OCI-LY7 (cell line): ENCODE data around the gene VPS9D1. TPM values are rescaled to one million over a fixed set of nuclear protein-coding genes. Genes with fewer than 3 reads are reported as not detected.

Experiments
- BruUV-seq: library from RNA; stranded (reverse); fragments of 400-500 nt; replicated peaks from 2 replicates; lab custom pipeline; 2021; lab: Mats Ljungman, UMichigan
- CTCF ChIA-PET: fragments of 300-600 bp; sonication (Branson Sonifier 250); formaldehyde crosslinking; loops from one replicate; lab custom pipeline; 2022; ENCODE audit warnings: antibody characterized with exemption; ENCODE audit not compliant: unreplicated experiment; lab: Charles Lee
- POLR2A ChIA-PET: fragments of 300-600 bp; sonication (Branson Sonifier 250); formaldehyde crosslinking; loops from one replicate; lab custom pipeline; 2022; ENCODE audit warnings: antibody characterized with exemption; lab: Charles Lee
- DNase-seq: peaks from one replicate; pipeline ENCODE4 v3.0.0-alpha.2; 2015; ENCODE audit warnings: low spot score
- H2AFZ ChIP-seq: fragments of 200-600 bp; sonication (generic), shearing (Covaris generic); 2 replicates; pipeline ENCODE4 v1.6.1; 2014; ENCODE audit warnings: mild to moderate bottlenecking, antibody characterized with exemption, low read length, moderate library complexity
- H3K27ac ChIP-seq: fragments of 200-600 bp; sonication (generic); 2 replicates; pipeline ENCODE4 v1.5.1; 2014; ENCODE audit warnings: mixed run types, low read depth, mild to moderate bottlenecking, moderate library complexity, low read length, inconsistent platforms; ENCODE audit not compliant: poor library complexity, severe bottlenecking
- H3K36me3 ChIP-seq: fragments of 200-600 bp; sonication (generic); 2 replicates; pipeline ENCODE4 v1.6.1; 2014; ENCODE audit warnings: mild to moderate bottlenecking, antibody characterized with exemption, low read length, moderate library complexity, mixed read lengths; ENCODE audit not compliant: insufficient read depth
- H3K4me1 ChIP-seq: fragments of 200-600 bp; sonication (generic); 2 replicates; pipeline ENCODE4 v1.5.1; 2014; ENCODE audit warnings: mild to moderate bottlenecking, low read length; ENCODE audit not compliant: insufficient read depth, poor library complexity, severe bottlenecking
- H3K4me2 ChIP-seq: fragments of 200-600 bp; sonication (generic); 2 replicates; pipeline ENCODE4 v1.6.1; 2014; ENCODE audit warnings: mild to moderate bottlenecking, low read length
- H3K4me3 ChIP-seq: fragments of 200-600 bp; sonication (generic); 2 replicates; pipeline ENCODE4 v1.5.1; 2014; ENCODE audit warnings: mild to moderate bottlenecking, low read depth, low read length; ENCODE audit not compliant: poor library complexity, severe bottlenecking
- H3K79me2 ChIP-seq: fragments of 200-600 bp; sonication (generic); 2 replicates; pipeline ENCODE4 v1.6.1; 2016; ENCODE audit warnings: low read depth, mild to moderate bottlenecking, low read length, moderate library complexity, mixed read lengths; ENCODE audit not compliant: insufficient read depth
- H3K9me2 ChIP-seq: fragments of 200-600 bp; sonication (generic); 2 replicates; pipeline ENCODE4 v1.6.1; 2016; ENCODE audit warnings: mild to moderate bottlenecking, low read length, mixed read lengths; ENCODE audit not compliant: insufficient read depth
- H3K9me3 ChIP-seq: fragments of 200-600 bp; sonication (generic); 2 replicates; pipeline ENCODE4 v1.6.1; 2014; ENCODE audit warnings: mild to moderate bottlenecking, mixed run types, low read length, mixed read lengths
- H4K20me1 ChIP-seq: fragments of 200-600 bp; sonication (generic); 2 replicates; pipeline ENCODE4 v1.6.1; 2014; ENCODE audit warnings: mild to moderate bottlenecking, antibody characterized with exemption, low read length, moderate library complexity, mixed read lengths; ENCODE audit not compliant: insufficient read depth
- EZH2phosphoT487 ChIP-seq: fragments of 200-600 bp; sonication (generic); IDR thresholded peaks from 2 replicates; pipeline ENCODE4 v1.6.1; 2018; ENCODE audit warnings: low read depth, borderline replicate concordance, mild to moderate bottlenecking, mixed run types, antibody characterized with exemption, low read length, moderate library complexity, mixed read lengths
- intact Hi-C: fragments of 100-400 bp; cut with micrococcal nuclease; formaldehyde crosslinking; loops from one replicate; pipeline ENCODE4 v1.10.0; 2022; ENCODE audit not compliant: unreplicated experiment
- total RNA-seq, 2 experiments: library from RNA; depleted of rRNA in 1 of 2; stranded (reverse); fragments of >200 nt in 1 of 2; shearing (Covaris generic) in 1 of 2; gene quantifications; 2 replicates each; pipeline ENCODE4 v1.2.3, GENCODE V29; 2014 to 2022
- TF ChIP-seq, protein P1 (sequence below): fragments of 200-600 bp; sonication (generic); conservative IDR thresholded peaks from 2 replicates; pipeline ENCODE4 v1.5.1; 2014; ENCODE audit warnings: mild to moderate bottlenecking, antibody characterized with exemption, low read length, moderate library complexity, mixed read lengths

Gene VPS9D1
- total RNA-seq, 2 experiments from 2014 or later, result 3.1 to 4.6 TPM

DNA sequence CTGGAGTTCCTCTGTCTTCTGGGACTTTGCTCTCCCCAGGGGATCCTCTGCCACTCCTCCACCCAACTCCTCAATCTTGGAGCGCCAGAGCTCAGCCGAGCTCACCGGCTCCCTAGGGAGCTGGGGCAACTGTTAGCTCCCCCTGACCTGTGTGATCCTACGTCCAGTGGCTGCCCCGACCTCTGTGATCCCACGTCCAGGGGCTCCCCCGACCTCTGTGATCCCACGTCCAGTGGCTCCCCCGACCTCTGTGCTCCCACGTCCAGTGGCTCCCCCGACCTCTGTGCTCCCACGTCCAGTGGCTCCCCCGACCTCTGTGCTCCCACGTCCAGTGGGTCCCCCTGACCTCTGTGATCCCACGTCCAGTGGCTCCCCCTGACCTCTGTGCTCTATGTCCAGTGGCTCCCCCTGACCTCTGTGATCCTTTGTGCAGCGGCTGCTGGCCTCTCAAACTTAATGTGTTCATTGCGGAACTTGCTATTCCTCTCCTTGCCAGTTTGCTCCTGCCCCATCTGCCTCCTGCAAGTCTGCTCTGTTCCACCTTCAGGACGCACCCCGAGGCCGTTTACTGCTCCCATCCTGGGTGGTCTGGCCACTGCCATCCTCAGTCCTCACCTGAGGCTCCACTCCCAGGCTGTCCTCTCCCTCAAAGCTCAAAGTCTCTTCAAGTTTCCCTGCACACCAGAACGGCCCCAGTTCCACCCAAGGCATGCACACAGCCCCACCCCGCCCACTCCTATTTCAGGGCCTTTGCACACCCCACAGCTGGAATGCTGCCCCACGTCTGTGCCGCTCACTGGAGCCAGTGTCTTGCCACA is 2.8 kb downstream of the VPS9D1 start:
- Histone ChIP-seq H3K4me3 (no peak overlapping the region), H2AFZ (no peak overlapping the region), H3K4me1 (peaks cover 19% of the 10 kb centered on the region), H3K9me2 (no peaks in the 10 kb centered on the region), H3K4me2 (no peak overlapping the region), H3K79me2 (peaks cover 6% of the 10 kb centered on the region; the same call in 1 of the 2 replicates), H3K36me3 (peaks cover 28% of the 10 kb centered on the region), H3K9me3 (no peaks in the 10 kb centered on the region), H4K20me1 (peaks cover 7% of the 10 kb centered on the region; the same call in 1 of the 2 replicates), H3K27ac (no peak overlapping the region)
- ChIA-PET POLR2A (no interaction called here), CTCF (no interaction called here)
- intact Hi-C loops, result no loop called here
- TF ChIP-seq, protein P1, sequence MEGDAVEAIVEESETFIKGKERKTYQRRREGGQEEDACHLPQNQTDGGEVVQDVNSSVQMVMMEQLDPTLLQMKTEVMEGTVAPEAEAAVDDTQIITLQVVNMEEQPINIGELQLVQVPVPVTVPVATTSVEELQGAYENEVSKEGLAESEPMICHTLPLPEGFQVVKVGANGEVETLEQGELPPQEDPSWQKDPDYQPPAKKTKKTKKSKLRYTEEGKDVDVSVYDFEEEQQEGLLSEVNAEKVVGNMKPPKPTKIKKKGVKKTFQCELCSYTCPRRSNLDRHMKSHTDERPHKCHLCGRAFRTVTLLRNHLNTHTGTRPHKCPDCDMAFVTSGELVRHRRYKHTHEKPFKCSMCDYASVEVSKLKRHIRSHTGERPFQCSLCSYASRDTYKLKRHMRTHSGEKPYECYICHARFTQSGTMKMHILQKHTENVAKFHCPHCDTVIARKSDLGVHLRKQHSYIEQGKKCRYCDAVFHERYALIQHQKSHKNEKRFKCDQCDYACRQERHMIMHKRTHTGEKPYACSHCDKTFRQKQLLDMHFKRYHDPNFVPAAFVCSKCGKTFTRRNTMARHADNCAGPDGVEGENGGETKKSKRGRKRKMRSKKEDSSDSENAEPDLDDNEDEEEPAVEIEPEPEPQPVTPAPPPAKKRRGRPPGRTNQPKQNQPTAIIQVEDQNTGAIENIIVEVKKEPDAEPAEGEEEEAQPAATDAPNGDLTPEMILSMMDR, result no peak
- TF ChIP-seq EZH2phosphoT487, result no peak
- BruUV-seq, result no TSS peak
- no peak for DNase-seq

DNA sequence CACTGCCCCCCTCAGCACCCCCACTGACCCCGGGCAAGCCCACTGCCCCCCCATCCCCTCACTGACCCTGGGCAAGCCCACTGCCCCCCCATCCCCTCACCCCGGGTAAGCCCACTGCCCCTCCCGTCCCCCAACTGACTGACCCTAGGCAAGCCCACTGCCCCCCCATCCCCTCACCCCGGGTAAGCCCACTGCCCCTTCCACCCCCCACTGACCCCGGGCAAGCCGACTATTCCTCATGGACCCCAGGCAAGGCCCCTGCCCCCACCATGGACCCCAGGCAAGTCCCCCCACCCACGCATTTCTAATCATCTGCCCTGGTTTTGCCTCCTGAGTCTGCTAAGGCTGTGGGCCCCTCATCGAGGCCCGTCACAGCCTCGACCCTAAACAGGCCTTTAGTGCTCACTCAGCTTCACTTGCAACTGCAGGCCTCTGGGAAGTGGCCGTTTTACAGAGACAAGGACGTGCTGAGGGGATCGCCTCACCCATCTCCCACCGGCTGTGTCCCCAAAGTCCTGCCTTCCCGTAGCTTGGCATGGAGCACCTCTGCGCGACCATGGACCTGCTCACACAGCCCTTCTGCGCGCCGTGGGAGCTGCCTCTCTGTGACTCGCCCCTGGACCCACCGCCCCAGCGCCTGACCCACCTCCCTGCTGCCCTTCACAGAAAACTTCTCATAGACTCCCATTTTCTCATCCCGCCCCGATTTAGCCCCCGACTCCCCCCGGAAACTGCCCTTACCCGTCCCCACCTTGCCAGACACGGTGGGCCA is 3.6 kb downstream of the VPS9D1 start:
- no peak for DNase-seq
- Histone ChIP-seq H3K9me3 (no peaks in the 10 kb centered on the region), H3K4me3 (no peak overlapping the region), H4K20me1 (no peaks in the 10 kb centered on the region), H3K9me2 (no peaks in the 10 kb centered on the region), H3K4me2 (no peak overlapping the region), H3K27ac (no peak overlapping the region), H3K79me2 (no peaks in the 10 kb centered on the region), H3K36me3 (peaks cover 21% of the 10 kb centered on the region), H2AFZ (no peak overlapping the region), H3K4me1 (peaks cover 14% of the 10 kb centered on the region)
- ChIA-PET CTCF (no interaction called here), POLR2A (no interaction called here)
- BruUV-seq, result no TSS peak
- intact Hi-C loops, result no loop called here
- TF ChIP-seq, protein P1, result no peak
- TF ChIP-seq EZH2phosphoT487, result no peak
